HepG2 (cell line): ENCODE data around the gene C11orf42. TPM values are rescaled to one million over a fixed set of nuclear protein-coding genes. Genes with fewer than 3 reads are reported as not detected.

Source experiments
- ATAC-seq: fragments of 200-7000 bp; cut with Tn5 transposase; 3 replicates; pipeline ENCODE4 v1.9.1; 2020; ENCODE audit warnings: mild to moderate bottlenecking, moderate library complexity
- BruUV-seq: library from RNA; stranded (reverse); fragments of 400-500 nt; replicated peaks from 2 replicates; lab custom pipeline; 2021; lab: Mats Ljungman, UMichigan
- CTCF ChIA-PET: fragments of 300-600 bp; formaldehyde crosslinking; extraction: SDS; loops from one replicate; lab custom pipeline; 2021; ENCODE audit warnings: low total read pairs, inconsistent platforms, low intra/inter-chr PET ratio; lab: Yijun Ruan, JAX
- POLR2A ChIA-PET: fragments of 350-600 bp; sonication (Branson Sonifier 250); formaldehyde crosslinking; loops from one replicate; lab custom pipeline; 2020; ENCODE audit warnings: antibody characterized with exemption, inconsistent platforms; lab: Yijun Ruan, JAX
- DNase-seq: peaks from one replicate; pipeline ENCODE4 v3.0.0-alpha.2; 2015; ENCODE audit warnings: low spot score
- FAIRE-seq: peaks from 3 replicates; lab custom pipeline; 2011; peaks lifted over from hg19 to GRCh38; lab: Jason Lieb, UNC
- H2AFZ ChIP-seq: one replicate; pipeline ENCODE4 v1.6.1; 2011; ENCODE audit warnings: low read length, inconsistent platforms
- H3K27ac ChIP-seq: fragments of 300-600 bp; 3 replicates; pipeline ENCODE4 v1.8.0; 2011; ENCODE audit warnings: mixed run types, mild to moderate bottlenecking, mixed read lengths, low read length, inconsistent platforms; ENCODE audit not compliant: insufficient read depth; ENCODE audit errors: extremely low read length
- H3K27me3 ChIP-seq, 2 experiments: fragments of 200-600 bp in 1 of 2; 2 replicates in 1 of 2; 3 replicates in 1 of 2; pipeline versions ENCODE4 v1.6.0 to v1.8.0; 2011; ENCODE audit warnings: low read length in 2 of 2, mild to moderate bottlenecking in 2 of 2, moderate library complexity in 2 of 2, inconsistent platforms in 1 of 2; ENCODE audit not compliant: insufficient read depth in 2 of 2, control insufficient read depth in 1 of 2
- H3K36me3 ChIP-seq, 2 experiments: fragments of 200-600 bp in 1 of 2; replicated peaks in 1 of 2; 2 replicates in 1 of 2; 3 replicates in 1 of 2; pipeline versions ENCODE4 v1.5.1 to v1.8.0; 2011; ENCODE audit warnings: low read length in 2 of 2, inconsistent platforms in 1 of 2; ENCODE audit not compliant: insufficient read depth in 2 of 2, control insufficient read depth in 1 of 2
- H3K4me1 ChIP-seq: 2 replicates; pipeline ENCODE4 v1.5.1; 2012; ENCODE audit warnings: low read length, inconsistent platforms; ENCODE audit not compliant: insufficient read depth
- H3K4me2 ChIP-seq: 2 replicates; pipeline ENCODE4 v1.6.0; 2011; ENCODE audit warnings: low read depth, low read length, inconsistent platforms
- H3K4me3 ChIP-seq, 3 experiments: fragments of 200-600 bp in 1 of 3; sonication (generic), shearing (Covaris generic) in 1 of 3; replicated peaks in 1 of 3; 2 replicates each; pipeline ENCODE4 v1.5.1; 2011 to 2016; ENCODE audit warnings: low read length in 3 of 3, inconsistent platforms in 2 of 3, low read depth in 2 of 3, mild to moderate bottlenecking in 2 of 3, control low read depth in 1 of 3, mixed read lengths in 1 of 3; ENCODE audit not compliant: insufficient read depth in 1 of 3
- H3K79me2 ChIP-seq: one replicate; pipeline ENCODE4 v1.6.1; 2011; ENCODE audit warnings: low read length, inconsistent platforms; ENCODE audit not compliant: insufficient read depth
- H3K9ac ChIP-seq: 2 replicates; pipeline ENCODE4 v1.6.0; 2011; ENCODE audit warnings: mild to moderate bottlenecking, low read depth, low read length, inconsistent platforms; ENCODE audit not compliant: insufficient read depth
- H3K9me3 ChIP-seq: 2 replicates; pipeline ENCODE4 v1.5.1; 2012; ENCODE audit warnings: mild to moderate bottlenecking, low read length
- H4K20me1 ChIP-seq: 2 replicates; pipeline ENCODE4 v1.6.0; 2011; ENCODE audit warnings: inconsistent platforms, mild to moderate bottlenecking, low read length, moderate library complexity; ENCODE audit not compliant: insufficient read depth
- DMAP1 ChIP-seq: IDR thresholded peaks from 2 replicates; pipeline ENCODE4 v1.6.1; 2016
- ISL2 ChIP-seq: sonication (generic); formaldehyde crosslinking; IDR thresholded peaks from 2 replicates; pipeline ENCODE4 v1.5.0; 2020; ENCODE audit warnings: missing genetic modification reagents
- NCOR1 ChIP-seq: fragments of 200-600 bp; sonication (generic); IDR thresholded peaks from 2 replicates; pipeline ENCODE4 v1.7.0; 2017; ENCODE audit warnings: antibody characterized with exemption, low read length, borderline replicate concordance
- RFXAP ChIP-seq: sonication (generic); formaldehyde crosslinking; IDR thresholded peaks from 2 replicates; pipeline ENCODE4 v1.4.0; 2020; ENCODE audit warnings: missing genetic modification reagents, borderline replicate concordance
- SMAD3 ChIP-seq: sonication (generic); formaldehyde crosslinking; IDR thresholded peaks from 2 replicates; pipeline ENCODE4 v1.4.0; 2020; ENCODE audit warnings: missing genetic modification reagents
- THYN1 ChIP-seq: sonication (generic); formaldehyde crosslinking; IDR thresholded peaks from 2 replicates; pipeline ENCODE4 v1.8.1; 2023; ENCODE audit warnings: low read depth, mild to moderate bottlenecking, moderate library complexity, missing genetic modification reagents, borderline replicate concordance
- XBP1 ChIP-seq: sonication (generic); formaldehyde crosslinking; IDR thresholded peaks from 2 replicates; pipeline ENCODE4 v1.5.0; 2020; ENCODE audit warnings: missing genetic modification reagents
- ZBTB34 ChIP-seq: sonication (generic); formaldehyde crosslinking; IDR thresholded peaks from 2 replicates; pipeline ENCODE4 v1.8.0; 2022; ENCODE audit warnings: mild to moderate bottlenecking, missing genetic modification reagents
- ZKSCAN1 ChIP-seq: fragments of 150-350 bp; IDR thresholded peaks from 2 replicates; pipeline ENCODE4 v1.6.1; 2014; ENCODE audit warnings: low read length
- ZKSCAN5 ChIP-seq: sonication (generic); formaldehyde crosslinking; IDR thresholded peaks from 2 replicates; pipeline ENCODE4 v1.5.1; 2020; ENCODE audit warnings: mild to moderate bottlenecking, missing genetic modification reagents
- ZNF251 ChIP-seq: sonication (generic); formaldehyde crosslinking; IDR thresholded peaks from 2 replicates; pipeline ENCODE4 v1.9.0; 2021; ENCODE audit warnings: mild to moderate bottlenecking, missing genetic modification reagents
- ZNF333 ChIP-seq: sonication (generic); formaldehyde crosslinking; IDR thresholded peaks from 2 replicates; pipeline ENCODE4 v1.4.0; 2020; ENCODE audit warnings: mild to moderate bottlenecking, missing genetic modification reagents, borderline replicate concordance
- ZNF431 ChIP-seq: sonication (generic); formaldehyde crosslinking; IDR thresholded peaks from 2 replicates; pipeline ENCODE4 v1.9.0; 2022; ENCODE audit warnings: missing genetic modification reagents, low read depth, mild to moderate bottlenecking, borderline replicate concordance
- ZNF530 ChIP-seq: sonication (generic); formaldehyde crosslinking; IDR thresholded peaks from 2 replicates; pipeline ENCODE4 v1.5.0; 2020; ENCODE audit warnings: low read depth, mild to moderate bottlenecking, missing genetic modification reagents
- ZSCAN20 ChIP-seq: sonication (generic); formaldehyde crosslinking; IDR thresholded peaks from 2 replicates; pipeline ENCODE4 v1.4.0; 2020; ENCODE audit warnings: missing genetic modification reagents, mild to moderate bottlenecking, borderline replicate concordance
- ZSCAN29 ChIP-seq: sonication (generic); formaldehyde crosslinking; conservative IDR thresholded peaks from 2 replicates; pipeline ENCODE4 v1.4.0; 2020; ENCODE audit warnings: mild to moderate bottlenecking, missing genetic modification reagents
- WGBS: methylation state at CpG from one replicate; pipeline ENCODE4 v1.1.6; 2017; ENCODE audit warnings: low lambda C conversion rate; 5-methylcytosine and 5-hydroxymethylcytosine counted together
- in situ Hi-C: cut with HindIII; loops from 2 replicates; pipeline ENCODE4 v1.10.0; 2017; ENCODE audit warnings: low pct_unique_long_range_greater_than_20kb; ENCODE audit not compliant: extremely low pct_ligation_motif_present
- intact Hi-C: fragments of 100-400 bp; cut with micrococcal nuclease; formaldehyde crosslinking; loops from one replicate; pipeline ENCODE4 v1.10.0; 2022; ENCODE audit not compliant: unreplicated experiment
- polyA plus RNA-seq, 8 experiments: library from polyadenylated mRNA; depleted of rRNA in 3 of 8; stranded (reverse) in 7 of 8; unstranded in 1 of 8; fragments of >200 nt; fragmentation: Illumina TruSeq in 4 of 8; extraction: Trizol in 4 of 8; gene quantifications; 2 replicates each; pipeline versions ENCODE4 v1.2.1 to v1.2.3, GENCODE V29; 2011 to 2016; ENCODE audit warnings: low read depth in 4 of 8, missing spikeins in 1 of 8, mixed read lengths in 1 of 8; ENCODE audit not compliant: insufficient read depth in 1 of 8
- total RNA-seq, 5 experiments: library from RNA; depleted of rRNA; stranded (reverse); fragments of >200 nt; fragmentation: Illumina TruSeq; extraction: Trizol; gene quantifications; 2 replicates each; pipeline ENCODE4 v1.2.3, GENCODE V29; 2016; ENCODE audit warnings: low read depth in 1 of 5
- TF ChIP-seq, protein P1 (sequence below): sonication (generic); formaldehyde crosslinking; IDR thresholded peaks from 2 replicates; pipeline ENCODE4 v1.5.1; 2020; ENCODE audit warnings: missing genetic modification reagents, mild to moderate bottlenecking, borderline replicate concordance

The C11orf42 gene
- total and polyA plus RNA-seq, 2 of the 13 experiments (the other 11 are each of a cell fraction or from before 2014, with no cell fraction given) = not detected

DNA sequence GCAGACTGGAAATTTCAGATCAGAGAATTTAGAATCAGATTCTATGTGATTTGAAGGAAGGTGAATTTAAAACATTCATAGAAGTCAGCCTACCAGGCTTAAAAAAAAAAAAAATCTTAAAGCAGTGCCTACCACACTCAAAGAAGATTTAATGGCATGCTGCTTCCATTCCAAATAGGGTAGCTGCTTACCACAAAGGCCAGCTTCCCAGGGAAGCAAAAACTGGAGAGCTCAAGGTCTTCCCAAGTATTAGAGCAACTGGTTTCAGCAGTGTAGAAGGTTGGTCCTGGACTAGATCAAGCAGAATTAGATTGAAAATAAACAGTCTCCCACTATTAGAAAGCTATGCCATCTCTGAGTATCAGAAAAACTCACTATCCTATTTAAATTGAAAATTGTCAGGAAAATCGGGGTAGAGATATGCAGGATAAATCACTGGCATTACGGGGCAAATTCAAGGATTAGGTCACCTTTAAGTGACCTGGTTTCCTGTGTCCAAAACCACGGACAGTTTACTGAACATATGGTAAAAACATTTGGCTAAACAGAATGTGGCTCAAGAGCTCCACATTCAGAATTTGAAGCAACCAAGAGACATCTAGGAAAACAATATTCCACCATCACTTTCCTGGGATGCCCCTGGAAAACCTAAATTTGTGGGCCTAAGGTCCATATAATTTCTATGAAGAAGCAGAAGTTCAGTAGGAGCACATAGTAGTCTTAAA, 1.3 kb downstream of the C11orf42 start:
- FAIRE-seq = no peak

DNA sequence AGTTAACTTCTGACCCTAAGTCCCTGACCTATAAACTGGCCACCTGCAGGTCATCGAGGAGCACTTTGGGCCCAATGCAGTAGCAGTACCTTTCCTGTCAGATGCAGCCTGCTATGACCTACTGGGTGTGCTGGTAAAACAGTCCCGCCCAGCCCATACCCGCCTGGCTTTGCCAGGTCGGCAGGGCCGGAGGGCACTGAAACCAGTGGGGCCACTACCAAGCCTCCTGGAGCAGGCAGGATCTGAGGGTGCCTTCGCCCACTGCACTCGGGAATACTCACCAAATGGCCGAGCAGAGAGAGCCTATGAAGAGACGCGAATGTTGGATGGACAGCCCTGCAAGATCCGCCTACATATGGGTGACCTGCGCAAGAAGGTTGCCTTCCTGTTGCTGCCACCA, 4.4 kb downstream of the C11orf42 start:
- CTCF ChIA-PET = no interaction called here
- no peak for TF ChIP-seq ZSCAN20 (CRISPR knock-in tag)
- TF ChIP-seq DMAP1 (CRISPR knock-in tag) = no peak
- TF ChIP-seq SMAD3 (CRISPR knock-in tag) = no peak
- no peak for TF ChIP-seq ISL2 (CRISPR knock-in tag)
- TF ChIP-seq NCOR1 = no peak
- no peak for TF ChIP-seq ZKSCAN5 (CRISPR knock-in tag)
- TF ChIP-seq ZNF530 (CRISPR knock-in tag) = no peak
- TF ChIP-seq ZKSCAN1 = no peak
- TF ChIP-seq THYN1 (CRISPR knock-in tag) = no peak
- TF ChIP-seq ZBTB34 (CRISPR knock-in tag) = no peak
- TF ChIP-seq XBP1 = no peak
- TF ChIP-seq ZNF333 (CRISPR knock-in tag) = no peak
- TF ChIP-seq ZNF431 (CRISPR knock-in tag) = no peak

More for the DNA sequence above, 1.3 kb downstream of the C11orf42 start:
- Histone ChIP-seq H4K20me1 (no peaks in the 10 kb centered on the region), H3K4me1 (no peaks in the 10 kb centered on the region), H3K4me3 (no peak overlapping the region), H3K9me3 (no peaks in the 10 kb centered on the region), H3K9ac (no peak overlapping the region), H3K4me2 (no peak overlapping the region), H3K79me2 (no peaks in the 10 kb centered on the region), H3K27me3 (no peaks in the 10 kb centered on the region), H3K27ac (no peak overlapping the region), H3K36me3 (peaks cover 2 to 17% of the 10 kb centered on the region in 2 experiments; a peak in 1 of 5 replicates), H2AFZ (no peak overlapping the region)
- intact Hi-C loops = no loop called here
- in situ Hi-C loops = no loop called here
- CTCF ChIA-PET = no interaction called here
- ATAC-seq (no peak), DNase-seq (no peak)
- no TSS peak for BruUV-seq
- TF ChIP-seq RFXAP (CRISPR knock-in tag) (no peak), ZNF251 (CRISPR knock-in tag) (no peak), ZSCAN29 (CRISPR knock-in tag) (no peak)
- TF ChIP-seq, protein P1, sequence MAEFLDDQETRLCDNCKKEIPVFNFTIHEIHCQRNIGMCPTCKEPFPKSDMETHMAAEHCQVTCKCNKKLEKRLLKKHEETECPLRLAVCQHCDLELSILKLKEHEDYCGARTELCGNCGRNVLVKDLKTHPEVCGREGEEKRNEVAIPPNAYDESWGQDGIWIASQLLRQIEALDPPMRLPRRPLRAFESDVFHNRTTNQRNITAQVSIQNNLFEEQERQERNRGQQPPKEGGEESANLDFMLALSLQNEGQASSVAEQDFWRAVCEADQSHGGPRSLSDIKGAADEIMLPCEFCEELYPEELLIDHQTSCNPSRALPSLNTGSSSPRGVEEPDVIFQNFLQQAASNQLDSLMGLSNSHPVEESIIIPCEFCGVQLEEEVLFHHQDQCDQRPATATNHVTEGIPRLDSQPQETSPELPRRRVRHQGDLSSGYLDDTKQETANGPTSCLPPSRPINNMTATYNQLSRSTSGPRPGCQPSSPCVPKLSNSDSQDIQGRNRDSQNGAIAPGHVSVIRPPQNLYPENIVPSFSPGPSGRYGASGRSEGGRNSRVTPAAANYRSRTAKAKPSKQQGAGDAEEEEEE (CRISPR knock-in tag) = no peak
- 99% methylated on average over 3 of the region's 3 CpGs for WGBS
- POLR2A ChIA-PET = no interaction called here

More for the DNA sequence above, 4.4 kb downstream of the C11orf42 start:
- in situ Hi-C loops = no loop called here
- H3K9ac ChIP-seq = no peak overlapping the region
- no peak overlapping the region for H2AFZ ChIP-seq
- H3K4me1 ChIP-seq = no peaks in the 10 kb centered on the region
- no peaks in the 10 kb centered on the region for H4K20me1 ChIP-seq
- 92% methylated on average over 7 of the region's 12 CpGs for WGBS
- H3K79me2 ChIP-seq = no peaks in the 10 kb centered on the region
- no peak overlapping the region for H3K4me3 ChIP-seq
- intact Hi-C loops = no loop called here
- POLR2A ChIA-PET = no interaction called here
- BruUV-seq = no TSS peak
- DNase-seq (no peak), FAIRE-seq (no peak), ATAC-seq (no peak; the same call in 2 of the 3 replicates)
- peaks cover 8 to 31% of the 10 kb centered on the region in 2 experiments; a peak in 2 of 5 replicates for H3K36me3 ChIP-seq
- H3K27ac ChIP-seq = no peak overlapping the region
- no peak overlapping the region for H3K4me2 ChIP-seq
- no peaks in the 10 kb centered on the region for H3K27me3 ChIP-seq
- H3K9me3 ChIP-seq = no peaks in the 10 kb centered on the region
